Right lobe of liver (tissue), 6 donors: Measurements from ENCODE around the gene DECR2. TPM values are rescaled to one million over a fixed set of nuclear protein-coding genes. Genes with fewer than 3 reads are reported as not detected.
A peak's percentile ranks its signal among the peaks of the same experiment; 100 is the strongest.

Source experiments
- ATAC-seq, 4 donors: fragments of 200-7000 bp; cut with Tn5 transposase; one replicate each; pipeline ENCODE4 v1.9.1; 2020; ENCODE audit warnings: mild to moderate bottlenecking in 4 of 4, moderate library complexity in 4 of 4
- DNase-seq, 3 donors: peaks; one replicate each; pipeline ENCODE4 v3.0.0-alpha.2; 2020
- H3K27ac ChIP-seq, 3 donors: fragments of 200-600 bp; one replicate each; pipeline ENCODE4 v1.8.0; 2022
- H3K27me3 ChIP-seq, 2 donors: fragments of 200-600 bp; one replicate each; pipeline ENCODE4 v1.8.0; 2022
- H3K36me3 ChIP-seq, 4 donors: fragments of 200-600 bp; sonication (generic) in 1 of 4; one replicate each; pipeline versions ENCODE4 v1.5.1 to v1.8.0; 2017 to 2022; ENCODE audit warnings: control low read depth in 1 of 4
- H3K4me1 ChIP-seq, 4 donors: fragments of 200-600 bp; sonication (generic) in 1 of 4; one replicate each; pipeline versions ENCODE4 v1.5.1 to v1.8.0; 2017 to 2022; ENCODE audit warnings: control low read depth in 1 of 4
- H3K4me3 ChIP-seq, 3 donors: fragments of 200-600 bp; one replicate each; pipeline ENCODE4 v1.8.0; 2022
- H3K9me3 ChIP-seq, 4 donors: fragments of 200-600 bp; sonication (generic) in 1 of 4; one replicate each; pipeline versions ENCODE4 v1.5.1 to v1.8.0; 2017 to 2022; ENCODE audit warnings: control low read depth in 1 of 4
- CTCF ChIP-seq, 4 donors: fragments of 200-600 bp in 3 of 4; fragments of 450-650 bp in 1 of 4; IDR thresholded peaks; one replicate each; pipeline versions ENCODE4 v1.5.1 to v1.8.0; 2016 to 2022; ENCODE audit warnings: antibody characterized with exemption in 4 of 4, mild to moderate bottlenecking in 2 of 4
- POLR2A ChIP-seq: fragments of 450-650 bp; IDR thresholded peaks from one replicate; pipeline ENCODE4 v1.6.1; 2017; ENCODE audit warnings: antibody characterized with exemption, mild to moderate bottlenecking
- WGBS: methylation state at CpG from one replicate; pipeline ENCODE4 v1.1.6; 2018; ENCODE audit warnings: low coverage, low lambda C conversion rate; ENCODE audit not compliant: insufficient coverage; ENCODE audit errors: missing lambda C conversion rate; 5-methylcytosine and 5-hydroxymethylcytosine counted together
- intact Hi-C, 2 donors: fragments of 100-400 bp; cut with DNase I; formaldehyde crosslinking; loops; one replicate each; pipeline versions ENCODE4 v1.11.2 to v1.14.1; 2022
- total RNA-seq, 6 experiments: library from RNA; depleted of rRNA in 2 of 6; stranded (reverse); fragments of >200 nt in 2 of 6; fragmentation: NEBNext Ultra II Directional in 3 of 6; extraction: Animal tissue kit (Norgen Biotek cat#: 25700) in 3 of 6; gene quantifications; one replicate each; pipeline versions ENCODE4 v1.1.0 to v1.2.4, GENCODE V29; 2016 to 2023
- donor health status: DM: no; HTN: yes; CAD: no.
- donor health status: DM: no; HTN: no; CAD: no.
- donor health status: DM: no; HTN: no; CAD: no.
- donor health status: DM: no; HTN: yes; CAD: no.
- donor health status: DM: no; HTN: yes; CAD: no.

DECR2 gene
- total RNA-seq, 6 experiments from 2014 or later = 73.6 to 169 (median 97.0) TPM

DNA sequence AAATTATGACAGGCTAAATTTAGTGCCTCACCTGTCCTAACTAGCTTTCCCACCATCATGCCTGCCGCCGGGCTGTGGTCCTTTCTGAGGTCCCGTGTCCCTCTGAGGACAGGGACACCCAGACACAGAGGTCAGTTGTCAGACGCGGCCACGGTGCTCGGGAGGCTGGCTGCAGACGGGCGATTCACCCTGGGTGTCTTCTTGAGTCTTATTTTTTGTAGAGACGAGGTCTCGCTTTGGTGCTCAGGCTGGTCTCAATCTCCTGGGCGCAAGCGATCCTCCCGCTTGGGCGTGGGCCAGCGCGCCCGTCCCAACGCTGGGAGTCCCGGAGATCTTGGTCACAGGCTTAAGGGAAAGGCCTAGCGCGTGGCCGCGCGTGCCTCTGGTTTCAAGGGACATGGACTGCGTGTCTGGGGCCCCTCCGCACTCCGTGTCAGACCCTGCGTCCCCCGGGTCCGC is 23.0 kb downstream of the DECR2 start:
- Histone ChIP-seq H3K4me3 (peak overlapping the region; percentile 61 to 75 (median 62)), H3K4me1 (peaks cover 0 to 30% (median 0%) of the 10 kb centered on the region in 4 donors), H3K27ac (peak overlapping the region; percentile 79 to 92 (median 91)), H3K27me3 (no peaks in the 10 kb centered on the region), H3K9me3 (no peaks in the 10 kb centered on the region), H3K36me3 (no peaks in the 10 kb centered on the region)
- 12% methylated on average over 10 of the region's 31 CpGs for WGBS
- ATAC-seq (peak; percentile 31 to 64 (median 56)), DNase-seq (peak in 2 of 3 donors; percentile 43 to 58)
- intact Hi-C loops = no loop called here
- TF ChIP-seq CTCF (IDR thresholded peaks at IDR 0.05) = no peak
- TF ChIP-seq POLR2A = no peak

GRCh38 chr16:425082-425718 is 23.5 kb downstream of the DECR2 start, which contains the start of gene RAB11FIP3:
Gene RAB11FIP3, plus strand, starts transcription at chr16:425649. Its CDS starts 358 bp downstream, at chr16:426007.
- peak within 1 kb of the TSS; percentile 79 to 92 (median 91) for H3K27ac ChIP-seq
- H3K36me3 ChIP-seq = no peaks in the 10 kb centered on the region
- H3K27me3 ChIP-seq = no peaks in the 10 kb centered on the region
- 0% methylated on average over 3 of the region's 77 CpGs for WGBS
- ATAC-seq = peak; percentile 83 to 92 (median 88)
- peaks cover 0 to 31% (median 0%) of the 10 kb centered on the region in 4 donors for H3K4me1 ChIP-seq
- DNase-seq = peak; percentile 83 to 85 (median 84)
- H3K9me3 ChIP-seq = no peaks in the 10 kb centered on the region
- TF ChIP-seq POLR2A = peak; percentile 89
- peak in 3 of 4 donors; percentile 3 to 22 (median 21) for TF ChIP-seq CTCF (IDR thresholded peaks at IDR 0.05)
- intact Hi-C loops = no loop called here
- H3K4me3 ChIP-seq = peak within 1 kb of the TSS; percentile 61 to 75 (median 67)

DNA sequence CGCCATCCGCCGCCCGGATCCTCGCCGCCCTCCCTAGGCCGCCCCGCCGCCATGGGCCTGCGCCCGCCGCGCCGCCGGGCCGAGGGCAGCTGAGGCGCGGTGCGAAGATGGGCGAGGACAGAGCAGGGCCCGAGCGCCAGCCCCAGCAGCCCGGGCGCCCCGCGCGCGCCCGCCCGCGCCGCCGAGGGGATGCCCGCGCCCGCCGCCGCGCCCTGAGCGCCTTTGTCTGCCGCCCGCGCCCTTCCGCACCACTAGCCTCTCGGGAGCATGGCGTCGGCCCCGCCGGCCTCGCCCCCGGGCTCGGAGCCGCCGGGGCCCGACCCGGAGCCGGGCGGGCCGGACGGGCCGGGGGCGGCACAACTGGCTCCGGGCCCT is 24.0 kb downstream of the DECR2 start:
- no peaks in the 10 kb centered on the region for H3K9me3 ChIP-seq
- no CpG with 5 or more reads among the region's 63 CpGs for WGBS
- intact Hi-C loops = no loop called here
- no peaks in the 10 kb centered on the region for H3K36me3 ChIP-seq
- TF ChIP-seq POLR2A (no peak), CTCF (IDR thresholded peaks at IDR 0.05) (no peak)
- no peaks in the 10 kb centered on the region for H3K27me3 ChIP-seq
- H3K4me3 ChIP-seq = peak overlapping the region; percentile 61 to 75 (median 62)
- ATAC-seq = no peak
- peaks cover 0 to 31% (median 0%) of the 10 kb centered on the region in 4 donors for H3K4me1 ChIP-seq
- H3K27ac ChIP-seq = peak overlapping the region; percentile 79 to 92 (median 91)
- DNase-seq = no peak

- peaks cover 0 to 31% (median 0%) of the 10 kb centered on the region in 4 donors for H3K4me1 ChIP-seq
- H3K27me3 ChIP-seq = no peaks in the 10 kb centered on the region
- peak overlapping the region; percentile 58 to 75 (median 67) for H3K4me3 ChIP-seq
- no peak for TF ChIP-seq POLR2A
- TF ChIP-seq CTCF (IDR thresholded peaks at IDR 0.05) = no peak
- DNase-seq (peak in 2 of 3 donors; percentile 37 to 47), ATAC-seq (peak in 3 of 4 donors; percentile 2 to 17 (median 4))
- H3K27ac ChIP-seq = no peak overlapping the region
- intact Hi-C loops = no loop called here
- WGBS = 20% methylated on average over 2 of the region's 97 CpGs
- H3K36me3 ChIP-seq = no peaks in the 10 kb centered on the region
- H3K9me3 ChIP-seq = no peaks in the 10 kb centered on the region
Observed at GRCh38 chr16:426115-426905, 24.6 kb downstream of the DECR2 start.
